Astrocyte (in vitro differentiated cells and primary cell): Measurements from ENCODE around the gene PEAK1. TPM values are rescaled to one million over a fixed set of nuclear protein-coding genes. Genes with fewer than 3 reads are reported as not detected.
"Not testable (repeated sequence)": the region's sequence is repeated elsewhere in the genome, so short reads cannot be mapped to it uniquely, and the experiment has no call there.

Experiments used
- DNase-seq: peaks from one replicate; pipeline ENCODE4 v3.0.0-alpha.2; 2010; ENCODE audit warnings: low read depth
- FAIRE-seq: peaks from 2 replicates; lab custom pipeline; 2011; peaks lifted over from hg19 to GRCh38; lab: Jason Lieb, UNC
- H2AFZ ChIP-seq: 2 replicates; pipeline ENCODE4 v1.6.0; 2012; ENCODE audit warnings: low read depth, low read length, inconsistent platforms
- H3K27ac ChIP-seq: 2 replicates; pipeline ENCODE4 v1.5.1; 2011; ENCODE audit warnings: low read depth, low read length, inconsistent platforms
- H3K27me3 ChIP-seq: 2 replicates; pipeline ENCODE4 v1.6.0; 2011; ENCODE audit warnings: low read length, inconsistent platforms; ENCODE audit not compliant: insufficient read depth
- H3K36me3 ChIP-seq: 2 replicates; pipeline ENCODE4 v1.5.1; 2011; ENCODE audit warnings: low read length, inconsistent platforms; ENCODE audit not compliant: insufficient read depth
- H3K4me1 ChIP-seq: 2 replicates; pipeline ENCODE4 v1.5.1; 2011; ENCODE audit warnings: low read length, inconsistent platforms; ENCODE audit not compliant: insufficient read depth
- H3K4me2 ChIP-seq: 2 replicates; pipeline ENCODE4 v1.6.0; 2012; ENCODE audit warnings: low read length, inconsistent platforms
- H3K4me3 ChIP-seq: 2 replicates; pipeline ENCODE4 v1.5.1; 2011; ENCODE audit warnings: low read depth, mild to moderate bottlenecking, low read length, inconsistent platforms; ENCODE audit not compliant: insufficient read depth
- H3K79me2 ChIP-seq: 2 replicates; pipeline ENCODE4 v1.6.0; 2012; ENCODE audit warnings: mild to moderate bottlenecking, low read length, inconsistent platforms; ENCODE audit not compliant: insufficient read depth
- H3K9ac ChIP-seq: 2 replicates; pipeline ENCODE4 v1.6.0; 2012; ENCODE audit warnings: mild to moderate bottlenecking, low read length, inconsistent platforms
- H3K9me3 ChIP-seq: 2 replicates; pipeline ENCODE4 v1.5.1; 2012; ENCODE audit warnings: low read depth, mild to moderate bottlenecking, low read length, inconsistent platforms; ENCODE audit not compliant: insufficient read depth
- H4K20me1 ChIP-seq: 2 replicates; pipeline ENCODE4 v1.6.0; 2012; ENCODE audit warnings: low read length, inconsistent platforms; ENCODE audit not compliant: insufficient read depth
- H3K27ac Mint-ChIP-seq: one replicate; pipeline ENCODE4 v1.8.0; 2021; ENCODE audit warnings: mild to moderate bottlenecking, mixed read lengths; ENCODE audit not compliant: unreplicated experiment
- H3K27me3 Mint-ChIP-seq: one replicate; pipeline ENCODE4 v1.8.0; 2021; ENCODE audit warnings: low read depth, mixed read lengths; ENCODE audit not compliant: unreplicated experiment
- H3K36me3 Mint-ChIP-seq: one replicate; pipeline ENCODE4 v1.8.0; 2021; ENCODE audit warnings: low read depth, mixed read lengths; ENCODE audit not compliant: unreplicated experiment
- H3K4me1 Mint-ChIP-seq: one replicate; pipeline ENCODE4 v1.8.0; 2021; ENCODE audit warnings: low read depth, mixed read lengths; ENCODE audit not compliant: unreplicated experiment
- H3K4me3 Mint-ChIP-seq: one replicate; pipeline ENCODE4 v1.8.0; 2021; ENCODE audit warnings: mild to moderate bottlenecking, moderate library complexity, mixed read lengths; ENCODE audit not compliant: unreplicated experiment
- H3K9me3 Mint-ChIP-seq: one replicate; pipeline ENCODE4 v1.8.0; 2021; ENCODE audit warnings: mild to moderate bottlenecking, mixed read lengths; ENCODE audit not compliant: unreplicated experiment
- CTCF ChIP-seq: IDR thresholded peaks from 2 replicates; pipeline ENCODE4 v1.5.1; 2011; ENCODE audit warnings: low read depth, mild to moderate bottlenecking, inconsistent platforms, low read length, moderate library complexity; ENCODE audit not compliant: insufficient read depth
- EZH2 ChIP-seq: IDR thresholded peaks from 2 replicates; pipeline ENCODE4 v1.6.1; 2012; ENCODE audit warnings: mild to moderate bottlenecking, low read length, inconsistent platforms; ENCODE audit not compliant: insufficient read depth
- total RNA-seq: library from RNA; stranded (reverse); gene quantifications from 2 replicates; pipeline ENCODE4 v1.2.1, GENCODE V29; 2021

The PEAK1 gene
- total RNA-seq, 1 donor from 2014 or later: 62.3 TPM

GRCh38 chr15:77406846-77407245 is 13.1 kb downstream of the PEAK1 start:
- Mint-ChIP-seq H3K4me3 (no peak overlapping the region), H3K9me3 (peaks cover 4% of the 10 kb centered on the region), H3K27me3 (no peaks in the 10 kb centered on the region), H3K4me1 (peaks cover 15% of the 10 kb centered on the region), H3K36me3 (peaks cover 6% of the 10 kb centered on the region), H3K27ac (no peak overlapping the region)
- Histone ChIP-seq H3K4me3 (no peak overlapping the region), H3K79me2 (peaks cover 93% of the 10 kb centered on the region), H2AFZ (no peak overlapping the region), H3K27me3 (no peaks in the 10 kb centered on the region), H3K4me1 (peaks cover 8% of the 10 kb centered on the region), H3K4me2 (no peak overlapping the region), H3K9me3 (no peaks in the 10 kb centered on the region), H3K27ac (no peak overlapping the region), H3K36me3 (no peaks in the 10 kb centered on the region), H4K20me1 (peaks cover 80% of the 10 kb centered on the region), H3K9ac (no peak overlapping the region)
- TF ChIP-seq EZH2 (no peak), CTCF (no peak)
- FAIRE-seq: no peak
- no peak for DNase-seq

- Histone ChIP-seq H3K79me2 (peaks cover 93% of the 10 kb centered on the region), H4K20me1 (peaks cover 80% of the 10 kb centered on the region)
- not testable (repeated sequence) for H3K4me3 ChIP-seq, FAIRE-seq, H3K9ac ChIP-seq, H3K27ac Mint-ChIP-seq, H3K27me3 Mint-ChIP-seq, H3K27me3 ChIP-seq, H3K9me3 ChIP-seq, H3K4me3 Mint-ChIP-seq, H3K36me3 Mint-ChIP-seq, H2AFZ ChIP-seq, H3K27ac ChIP-seq, H3K4me2 ChIP-seq, H3K9me3 Mint-ChIP-seq, H3K4me1 ChIP-seq, H3K36me3 ChIP-seq, DNase-seq
- H3K4me1 Mint-ChIP-seq: peaks cover 15% of the 10 kb centered on the region
Observed at GRCh38 chr15:77406173-77406759, 13.6 kb downstream of the PEAK1 start.

- peaks cover 8% of the 10 kb centered on the region for H3K4me1 ChIP-seq
- Mint-ChIP-seq H3K9me3 (peaks cover 4% of the 10 kb centered on the region), H3K4me1 (peaks cover 7% of the 10 kb centered on the region), H3K27ac (peak overlapping the region; percentile 5), H3K27me3 (no peaks in the 10 kb centered on the region), H3K36me3 (peaks cover 14% of the 10 kb centered on the region), H3K4me3 (no peak overlapping the region)
- no peaks in the 10 kb centered on the region for H3K27me3 ChIP-seq
- FAIRE-seq (peak; percentile 67), DNase-seq (peak; percentile 71)
- TF ChIP-seq EZH2: no peak
- no peak for TF ChIP-seq CTCF
- peak overlapping the region; percentile 5 for H3K4me3 ChIP-seq
- H2AFZ ChIP-seq: no peak overlapping the region
- H3K9me3 ChIP-seq: no peaks in the 10 kb centered on the region
- no peaks in the 10 kb centered on the region for H3K36me3 ChIP-seq
- H3K27ac ChIP-seq: peak overlapping the region; percentile 21
- H3K4me2 ChIP-seq: peak overlapping the region; percentile 68
- H4K20me1 ChIP-seq: peaks cover 79% of the 10 kb centered on the region
- peaks cover 93% of the 10 kb centered on the region for H3K79me2 ChIP-seq
- no peak overlapping the region for H3K9ac ChIP-seq
Observed at GRCh38 chr15:77402740-77403379, 17.0 kb downstream of the PEAK1 start.
